ENCODE results near the gene TTLL7. TPM values are rescaled to one million over a fixed set of nuclear protein-coding genes. Genes with fewer than 3 reads are reported as not detected.

Gene TTLL7, protein sequence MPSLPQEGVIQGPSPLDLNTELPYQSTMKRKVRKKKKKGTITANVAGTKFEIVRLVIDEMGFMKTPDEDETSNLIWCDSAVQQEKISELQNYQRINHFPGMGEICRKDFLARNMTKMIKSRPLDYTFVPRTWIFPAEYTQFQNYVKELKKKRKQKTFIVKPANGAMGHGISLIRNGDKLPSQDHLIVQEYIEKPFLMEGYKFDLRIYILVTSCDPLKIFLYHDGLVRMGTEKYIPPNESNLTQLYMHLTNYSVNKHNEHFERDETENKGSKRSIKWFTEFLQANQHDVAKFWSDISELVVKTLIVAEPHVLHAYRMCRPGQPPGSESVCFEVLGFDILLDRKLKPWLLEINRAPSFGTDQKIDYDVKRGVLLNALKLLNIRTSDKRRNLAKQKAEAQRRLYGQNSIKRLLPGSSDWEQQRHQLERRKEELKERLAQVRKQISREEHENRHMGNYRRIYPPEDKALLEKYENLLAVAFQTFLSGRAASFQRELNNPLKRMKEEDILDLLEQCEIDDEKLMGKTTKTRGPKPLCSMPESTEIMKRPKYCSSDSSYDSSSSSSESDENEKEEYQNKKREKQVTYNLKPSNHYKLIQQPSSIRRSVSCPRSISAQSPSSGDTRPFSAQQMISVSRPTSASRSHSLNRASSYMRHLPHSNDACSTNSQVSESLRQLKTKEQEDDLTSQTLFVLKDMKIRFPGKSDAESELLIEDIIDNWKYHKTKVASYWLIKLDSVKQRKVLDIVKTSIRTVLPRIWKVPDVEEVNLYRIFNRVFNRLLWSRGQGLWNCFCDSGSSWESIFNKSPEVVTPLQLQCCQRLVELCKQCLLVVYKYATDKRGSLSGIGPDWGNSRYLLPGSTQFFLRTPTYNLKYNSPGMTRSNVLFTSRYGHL
- 4.4 and 5.3 TPM in 2 replicates for total RNA-seq

GRCh38 chr1:83998498-83999315 lies at the start of gene TTLL7:
Gene TTLL7 (minus strand): TSS chr1:83999132. CDS start chr1:83952211, 46,921 bp downstream.

Other genes starting within 250 kb of the TTLL7 start
- 11.4 and 16.2 TPM in 2 replicates for gene PRKACB, start 145.1 kb upstream of the TTLL7 start, total RNA-seq

All from subcutaneous preadipocyte (primary cell).